MM.1S (cell line): ENCODE results near the gene RPL27.

ENCODE experiments used
- CTCF ChIP-seq: fragments of 300-600 bp; sonication (generic); IDR thresholded peaks from 2 replicates; pipeline ENCODE4 v1.5.1; 2016; ENCODE audit warnings: antibody characterized with exemption, low read length, mixed read lengths
- EZH2 ChIP-seq: fragments of 300-600 bp; sonication (generic); optimal IDR thresholded peaks from 2 replicates; pipeline ENCODE3; 2017; ENCODE audit warnings: low read depth, mild to moderate bottlenecking, antibody characterized with exemption, low read length, mixed read lengths
- EZH2phosphoT487 ChIP-seq: fragments of 300-600 bp; sonication (generic); IDR thresholded peaks from 2 replicates; pipeline ENCODE4 v1.6.1; 2018; ENCODE audit warnings: antibody characterized with exemption, low read length

GRCh38 chr17:43013296-43013695 is 15.1 kb downstream of the RPL27 start:
- TF ChIP-seq CTCF (no peak), EZH2 (no peak), EZH2phosphoT487 (no peak)
